CD14-positive monocyte (primary cell): ENCODE measurements around the gene GAPVD1. TPM values are rescaled to one million over a fixed set of nuclear protein-coding genes. Genes with fewer than 3 reads are reported as not detected.

ENCODE experiments used
- DNase-seq, 3 donors: peaks; one replicate each; pipeline ENCODE4 v3.0.0-alpha.2; 2011 to 2022
- H2AFZ ChIP-seq: 2 replicates; pipeline ENCODE4 v1.6.0; 2012; ENCODE audit warnings: mild to moderate bottlenecking, low read depth, low read length, inconsistent platforms; ENCODE audit not compliant: insufficient read depth, poor library complexity, severe bottlenecking
- H3K27ac ChIP-seq, 2 donors: 1 replicate in 1 of 2; 2 replicates in 1 of 2; pipeline ENCODE4 v1.5.1; 2012 to 2013; ENCODE audit warnings: low read length in 2 of 2, control low read depth in 1 of 2, inconsistent platforms in 1 of 2, low read depth in 1 of 2, mild to moderate bottlenecking in 1 of 2
- H3K27me3 ChIP-seq, 2 donors: one replicate each; pipeline versions ENCODE4 v1.6.0 to v1.6.1; 2011 to 2013; ENCODE audit warnings: low read length in 2 of 2; ENCODE audit not compliant: control insufficient read depth in 2 of 2, insufficient read depth in 2 of 2
- H3K36me3 ChIP-seq, 2 donors: replicated peaks in 1 of 2; 1 replicate in 1 of 2; 2 replicates in 1 of 2; pipeline versions ENCODE4 v1.5.1 to v1.6.1; 2012 to 2013; ENCODE audit warnings: low read length in 2 of 2, control low read depth in 1 of 2, inconsistent platforms in 1 of 2, mild to moderate bottlenecking in 1 of 2; ENCODE audit not compliant: insufficient read depth in 2 of 2, control insufficient read depth in 1 of 2
- H3K4me1 ChIP-seq, 2 donors: 1 replicate in 1 of 2; 2 replicates in 1 of 2; pipeline versions ENCODE4 v1.5.1 to v1.6.1; 2012 to 2013; ENCODE audit warnings: low read length in 2 of 2, control low read depth in 1 of 2, inconsistent platforms in 1 of 2, mild to moderate bottlenecking in 1 of 2, moderate library complexity in 1 of 2; ENCODE audit not compliant: insufficient read depth in 2 of 2, control insufficient read depth in 1 of 2
- H3K4me2 ChIP-seq: replicated peaks from 2 replicates; pipeline ENCODE3; 2012; ENCODE audit warnings: low read length, moderate library complexity, mild to moderate bottlenecking; ENCODE audit not compliant: poor library complexity, severe bottlenecking; ENCODE audit errors: extremely low read depth
- H3K4me3 ChIP-seq, 3 experiments: fragments of 200-600 bp in 1 of 3; sonication (generic) in 1 of 3; replicated peaks in 1 of 3; 1 replicate in 2 of 3; 2 replicates in 1 of 3; pipeline ENCODE4 v1.5.1; 2011 to 2013; ENCODE audit warnings: low read length in 3 of 3, mild to moderate bottlenecking in 3 of 3, control low read depth in 2 of 3, low read depth in 2 of 3, inconsistent platforms in 1 of 3, moderate library complexity in 1 of 3
- H3K79me2 ChIP-seq: 2 replicates; pipeline ENCODE4 v1.6.0; 2012; ENCODE audit warnings: mild to moderate bottlenecking, control low read depth, inconsistent platforms, low read length, moderate library complexity; ENCODE audit not compliant: insufficient read depth
- H3K9ac ChIP-seq: 2 replicates; pipeline ENCODE4 v1.6.0; 2017; ENCODE audit warnings: low read length, mild to moderate bottlenecking; ENCODE audit not compliant: insufficient read depth, poor library complexity, severe bottlenecking
- H3K9me3 ChIP-seq, 2 donors: replicated peaks in 1 of 2; 1 replicate in 1 of 2; 2 replicates in 1 of 2; pipeline versions ENCODE4 v1.5.1 to v1.6.1; 2012 to 2013; ENCODE audit warnings: low read length in 2 of 2, control low read depth in 1 of 2; ENCODE audit not compliant: control insufficient read depth in 1 of 2, insufficient read depth in 1 of 2
- H4K20me1 ChIP-seq: 2 replicates; pipeline ENCODE4 v1.6.0; 2012; ENCODE audit warnings: mild to moderate bottlenecking, low read length, control low read depth, moderate library complexity; ENCODE audit not compliant: insufficient read depth
- H3K27ac Mint-ChIP-seq, 7 donors: one replicate each; pipeline ENCODE4 v1.8.0; 2020; ENCODE audit warnings: mild to moderate bottlenecking in 7 of 7, mixed read lengths in 7 of 7, moderate library complexity in 6 of 7, inconsistent platforms in 2 of 7
- H3K27me3 Mint-ChIP-seq, 3 donors: one replicate each; pipeline ENCODE4 v1.8.0; 2021 to 2022; ENCODE audit warnings: low read depth in 3 of 3, mild to moderate bottlenecking in 3 of 3, mixed read lengths in 3 of 3, moderate library complexity in 3 of 3, inconsistent platforms in 1 of 3
- H3K36me3 Mint-ChIP-seq, 2 donors: one replicate each; pipeline ENCODE4 v1.8.0; 2020; ENCODE audit warnings: mixed read lengths in 2 of 2, inconsistent platforms in 1 of 2, mild to moderate bottlenecking in 1 of 2
- H3K4me1 Mint-ChIP-seq: one replicate; pipeline ENCODE4 v1.8.0; 2020; ENCODE audit warnings: mild to moderate bottlenecking, mixed read lengths
- H3K4me3 Mint-ChIP-seq, 2 donors: one replicate each; pipeline ENCODE4 v1.8.0; 2020; ENCODE audit warnings: mild to moderate bottlenecking in 2 of 2, mixed read lengths in 2 of 2, moderate library complexity in 1 of 2
- H3K9me3 Mint-ChIP-seq, 7 donors: one replicate each; pipeline ENCODE4 v1.8.0; 2020 to 2022; ENCODE audit warnings: mixed read lengths in 7 of 7, mild to moderate bottlenecking in 6 of 7, moderate library complexity in 6 of 7, inconsistent platforms in 2 of 7
- WGBS: methylation state at CpG from one replicate; pipeline ENCODE4 v1.1.5; 2013; ENCODE audit warnings: missing lambda C conversion rate; ENCODE audit not compliant: insufficient coverage; 5-methylcytosine and 5-hydroxymethylcytosine counted together
- intact Hi-C, 2 donors: fragments of 100-400 bp; cut with micrococcal nuclease; formaldehyde crosslinking; loops; one replicate each; pipeline versions ENCODE4 v1.15.0 to v1.15.1; 2023
- polyA plus RNA-seq, 3 donors: library from polyadenylated mRNA; depleted of rRNA in 1 of 3; unstranded in 2 of 3; stranded (reverse) in 1 of 3; fragments of 300-500 nt in 2 of 3; fragments of >200 nt in 1 of 3; fragmentation: Illumina TruSeq in 2 of 3; gene quantifications; 1 replicate in 2 of 3; 2 replicates in 1 of 3; pipeline ENCODE4 v1.2.3, GENCODE V29; 2012 to 2021
- TF ChIP-seq, protein P1 (sequence below): fragments of 200-600 bp; IDR thresholded peaks from one replicate; pipeline ENCODE4 v1.8.0; 2022; ENCODE audit warnings: antibody characterized with exemption, mild to moderate bottlenecking

GAPVD1 gene
- polyA plus RNA-seq, 3 donors, result 18.7 to 49.2 (median 30.5) TPM

DNA sequence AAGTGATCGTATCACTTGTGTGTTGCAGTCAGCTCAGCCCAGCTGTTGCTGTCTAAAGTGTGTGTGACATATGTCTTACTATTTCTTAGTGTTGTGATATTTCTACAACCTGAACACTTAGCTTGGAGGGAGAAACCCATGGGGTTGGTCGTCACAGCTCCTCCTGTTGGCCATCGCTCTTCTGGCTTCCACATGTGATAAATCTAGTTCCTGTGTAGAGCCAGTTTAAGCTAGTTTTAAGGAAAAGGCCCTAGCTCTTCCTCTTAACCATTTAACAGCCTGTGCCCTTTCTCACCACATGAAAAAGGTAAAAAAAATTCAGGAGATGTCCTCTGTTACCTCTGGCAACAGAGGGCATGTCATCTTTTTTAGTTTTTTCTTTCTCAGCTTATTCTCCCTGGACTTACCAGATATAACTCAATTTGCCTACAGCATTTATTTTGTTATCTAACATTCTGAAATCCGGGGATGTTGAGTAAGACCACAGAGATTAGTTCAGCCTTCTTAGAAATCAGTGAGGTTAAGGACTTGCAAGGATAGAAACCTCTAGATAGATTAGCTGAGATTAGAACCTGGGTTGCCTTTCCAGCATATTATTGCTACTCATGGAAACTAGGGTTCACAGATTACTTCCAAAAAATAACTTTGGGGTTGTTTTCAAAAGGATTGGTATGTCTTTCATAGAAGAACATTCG is 100.4 kb downstream of the GAPVD1 start:
- H3K9me3 Mint-ChIP-seq, result no peaks in the 10 kb centered on the region
- H3K4me2 ChIP-seq, result no peak overlapping the region
- H3K27me3 Mint-ChIP-seq, result peaks cover 0 to 2% (median 0%) of the 10 kb centered on the region in 3 donors
- H2AFZ ChIP-seq, result no peak overlapping the region
- H3K4me1 Mint-ChIP-seq, result peaks cover 4% of the 10 kb centered on the region
- H4K20me1 ChIP-seq, result no peaks in the 10 kb centered on the region
- intact Hi-C loops, result no loop called here
- no peak overlapping the region for H3K4me3 Mint-ChIP-seq
- H3K79me2 ChIP-seq, result no peaks in the 10 kb centered on the region
- no peaks in the 10 kb centered on the region for H3K9me3 ChIP-seq
- H3K36me3 Mint-ChIP-seq, result peaks cover 80 to 94% of the 10 kb centered on the region in 2 donors
- peaks cover 81 to 98% of the 10 kb centered on the region in 2 donors for H3K36me3 ChIP-seq
- DNase-seq, result peak in 1 of 3 donors; percentile 3
- no peaks in the 10 kb centered on the region for H3K4me1 ChIP-seq
- 100% methylated on average over 1 of the region's 5 CpGs for WGBS
- H3K27ac Mint-ChIP-seq, result no peak overlapping the region
- H3K27me3 ChIP-seq, result no peaks in the 10 kb centered on the region
- no peak overlapping the region for H3K4me3 ChIP-seq
- TF ChIP-seq, protein P1, sequence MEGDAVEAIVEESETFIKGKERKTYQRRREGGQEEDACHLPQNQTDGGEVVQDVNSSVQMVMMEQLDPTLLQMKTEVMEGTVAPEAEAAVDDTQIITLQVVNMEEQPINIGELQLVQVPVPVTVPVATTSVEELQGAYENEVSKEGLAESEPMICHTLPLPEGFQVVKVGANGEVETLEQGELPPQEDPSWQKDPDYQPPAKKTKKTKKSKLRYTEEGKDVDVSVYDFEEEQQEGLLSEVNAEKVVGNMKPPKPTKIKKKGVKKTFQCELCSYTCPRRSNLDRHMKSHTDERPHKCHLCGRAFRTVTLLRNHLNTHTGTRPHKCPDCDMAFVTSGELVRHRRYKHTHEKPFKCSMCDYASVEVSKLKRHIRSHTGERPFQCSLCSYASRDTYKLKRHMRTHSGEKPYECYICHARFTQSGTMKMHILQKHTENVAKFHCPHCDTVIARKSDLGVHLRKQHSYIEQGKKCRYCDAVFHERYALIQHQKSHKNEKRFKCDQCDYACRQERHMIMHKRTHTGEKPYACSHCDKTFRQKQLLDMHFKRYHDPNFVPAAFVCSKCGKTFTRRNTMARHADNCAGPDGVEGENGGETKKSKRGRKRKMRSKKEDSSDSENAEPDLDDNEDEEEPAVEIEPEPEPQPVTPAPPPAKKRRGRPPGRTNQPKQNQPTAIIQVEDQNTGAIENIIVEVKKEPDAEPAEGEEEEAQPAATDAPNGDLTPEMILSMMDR, result peak; percentile 14
- H3K9ac ChIP-seq, result no peak overlapping the region
- no peak overlapping the region for H3K27ac ChIP-seq

DNA sequence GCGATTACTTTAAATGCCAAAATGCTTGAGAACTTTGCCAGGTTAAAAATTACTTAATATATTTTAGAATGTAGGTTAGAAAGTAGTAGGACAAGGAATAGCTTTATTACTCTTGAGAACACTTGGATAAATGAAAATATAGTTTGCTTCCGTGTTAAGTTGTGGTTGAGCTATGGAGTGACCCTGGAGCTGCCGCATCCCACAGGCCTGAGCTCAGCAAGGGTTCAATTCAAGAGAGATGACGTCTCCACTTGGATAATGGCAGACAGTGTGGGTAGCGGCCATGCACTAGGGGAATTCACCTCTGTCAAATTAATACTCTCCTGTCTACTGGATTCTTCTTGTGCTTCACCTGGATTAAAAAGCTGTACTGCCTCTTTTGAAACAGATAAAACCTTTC is 105.0 kb downstream of the GAPVD1 start:
- Histone ChIP-seq H3K79me2 (no peaks in the 10 kb centered on the region), H3K4me2 (no peak overlapping the region), H3K4me3 (no peak overlapping the region), H2AFZ (no peak overlapping the region), H3K27ac (no peak overlapping the region), H3K4me1 (no peaks in the 10 kb centered on the region), H4K20me1 (no peaks in the 10 kb centered on the region), H3K9ac (no peak overlapping the region), H3K9me3 (no peaks in the 10 kb centered on the region), H3K36me3 (peaks cover 36 to 67% of the 10 kb centered on the region in 2 donors), H3K27me3 (no peaks in the 10 kb centered on the region)
- WGBS, result 100% methylated on average over 1 of the region's 5 CpGs
- TF ChIP-seq, protein P1, result no peak
- Mint-ChIP-seq H3K4me3 (no peak overlapping the region), H3K9me3 (no peaks in the 10 kb centered on the region), H3K27ac (peak overlapping the region in 1 of 7 donors; percentile 52), H3K4me1 (peaks cover 4% of the 10 kb centered on the region), H3K36me3 (peaks cover 45 to 63% of the 10 kb centered on the region in 2 donors), H3K27me3 (no peaks in the 10 kb centered on the region)
- intact Hi-C loops, result no loop called here
- no peak for DNase-seq
